Raji (cell line): ENCODE data around the gene RASL12.

Source experiments
- POLR2A ChIP-seq: IDR thresholded peaks from 2 replicates; pipeline ENCODE4 v1.6.1; 2011; ENCODE audit warnings: low read depth, low read length, control low read depth; ENCODE audit not compliant: insufficient read depth

The RASL12 gene

GRCh38 chr15:65054333-65055200, 13.2 kb downstream of the RASL12 start:
- TF ChIP-seq POLR2A = no peak

GRCh38 chr15:65052956-65053355, 14.8 kb downstream of the RASL12 start:
- TF ChIP-seq POLR2A = no peak

- TF ChIP-seq POLR2A = no peak
Measured at GRCh38 chr15:65051266-65051665, 16.5 kb downstream of the RASL12 start.

GRCh38 chr15:65050270-65050669, 17.5 kb downstream of the RASL12 start:
- no peak for TF ChIP-seq POLR2A

GRCh38 chr15:65049418-65049840, 18.4 kb downstream of the RASL12 start:
- TF ChIP-seq POLR2A = no peak

DNA sequence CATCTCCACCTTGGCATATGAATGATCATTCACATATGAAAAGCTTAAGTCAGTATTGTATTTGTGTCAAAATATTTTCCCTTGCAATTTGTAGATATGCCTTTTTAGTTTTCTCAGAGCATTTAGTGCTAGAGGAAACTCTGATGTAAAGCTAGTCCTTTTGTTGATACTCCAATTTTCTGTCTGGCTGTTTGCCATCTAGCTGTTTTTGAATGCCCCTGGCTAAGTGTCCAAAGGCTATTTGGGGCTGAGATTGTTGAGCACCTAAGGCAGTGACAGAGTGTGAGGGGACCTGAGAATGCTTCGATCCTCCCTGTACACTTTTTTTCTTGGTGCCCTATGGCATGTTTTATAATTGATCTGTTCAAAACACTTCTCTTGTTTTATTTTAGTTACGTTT, 19.6 kb downstream of the RASL12 start:
- TF ChIP-seq POLR2A = no peak

DNA sequence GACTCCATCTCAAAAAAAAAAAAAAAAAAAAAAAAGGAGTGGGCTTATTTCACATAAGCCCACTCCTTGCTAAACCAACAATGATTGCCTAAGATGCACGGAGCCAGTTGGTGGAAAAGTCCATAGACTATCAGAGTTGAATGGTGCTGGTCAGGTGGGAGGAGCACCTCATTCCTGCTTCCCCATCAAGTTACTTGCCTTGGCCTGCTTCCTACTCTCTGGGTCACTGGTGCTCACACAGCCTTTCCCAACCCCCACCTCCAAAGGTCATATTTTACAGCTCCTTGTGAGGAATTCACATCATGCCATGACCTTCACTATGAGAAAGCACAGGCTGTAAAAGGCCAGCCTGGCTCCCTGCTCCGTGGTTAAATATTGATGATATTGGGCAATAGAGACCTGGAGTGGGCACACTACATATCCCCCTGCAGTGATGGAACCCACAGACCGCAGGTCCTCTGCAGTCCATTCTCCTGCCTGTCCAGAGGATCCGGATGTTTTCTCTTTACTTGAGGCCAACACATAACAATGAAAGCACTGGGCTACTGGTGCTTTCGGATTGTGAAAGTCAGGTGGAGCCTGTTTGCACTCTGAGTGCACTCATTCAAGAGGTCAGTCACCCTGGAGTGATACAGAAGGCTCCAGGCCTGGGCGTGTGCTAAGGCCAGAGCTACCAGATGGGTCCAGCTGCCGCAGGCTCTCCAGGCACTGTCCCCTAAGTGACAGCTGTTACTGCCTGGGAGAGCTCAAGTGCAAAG, 22.9 kb downstream of the RASL12 start, which contains the start of gene SLC51B:
Gene SLC51B (plus strand): TSS at position 664 of the 758 bp plus-strand sequence. CDS start 4,618 bp downstream, outside the sequence.
- no peak for TF ChIP-seq POLR2A

GRCh38 chr15:65042776-65043327, 24.9 kb downstream of the RASL12 start:
- no peak for TF ChIP-seq POLR2A

DNA sequence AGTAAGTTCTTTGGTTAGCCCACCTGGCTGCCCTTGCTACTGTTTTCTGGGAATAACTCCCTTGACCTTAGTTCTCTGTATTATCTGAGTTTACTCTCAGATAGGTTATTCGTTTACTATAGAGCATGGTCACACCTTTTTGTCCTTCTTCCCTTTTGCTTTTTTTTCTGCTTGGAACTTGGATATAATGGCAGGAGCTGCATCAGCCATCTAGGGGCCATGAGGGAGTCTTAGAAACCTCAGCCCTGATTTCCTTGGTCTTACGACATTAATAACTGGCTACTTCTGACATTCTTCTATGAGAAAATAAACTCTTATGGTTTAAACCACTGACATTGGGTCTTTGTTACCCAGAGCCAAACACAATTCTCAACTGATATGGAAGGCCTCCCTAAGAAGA, 26.0 kb downstream of the RASL12 start:
- TF ChIP-seq POLR2A = no peak

- no peak for TF ChIP-seq POLR2A
Measured at GRCh38 chr15:65040461-65040860, 27.3 kb downstream of the RASL12 start.

DNA sequence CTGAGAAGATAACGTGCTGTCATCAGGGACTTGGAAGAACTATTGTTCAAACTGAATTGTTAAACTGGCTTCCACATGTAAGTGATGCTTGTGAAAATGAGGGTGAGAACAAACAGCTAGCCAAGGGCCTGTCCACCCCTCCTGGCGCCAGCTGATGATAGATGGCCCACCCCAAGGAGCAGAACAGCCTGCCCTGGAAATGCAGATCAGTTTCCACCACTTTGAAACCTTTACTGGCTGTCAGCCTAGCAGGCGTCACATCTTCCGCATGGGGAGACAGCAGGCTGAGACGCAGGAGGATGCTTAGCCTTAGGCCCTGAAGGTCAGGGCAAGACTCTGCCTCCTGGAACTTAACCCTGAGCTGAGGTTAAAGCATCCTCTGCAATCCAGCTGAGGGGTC, 29.0 kb downstream of the RASL12 start:
- no peak for TF ChIP-seq POLR2A

- no peak for TF ChIP-seq POLR2A
Measured at GRCh38 chr15:65038428-65038827, 29.4 kb downstream of the RASL12 start.

- TF ChIP-seq POLR2A = no peak
Measured at GRCh38 chr15:65037309-65037708, 30.5 kb downstream of the RASL12 start.

DNA sequence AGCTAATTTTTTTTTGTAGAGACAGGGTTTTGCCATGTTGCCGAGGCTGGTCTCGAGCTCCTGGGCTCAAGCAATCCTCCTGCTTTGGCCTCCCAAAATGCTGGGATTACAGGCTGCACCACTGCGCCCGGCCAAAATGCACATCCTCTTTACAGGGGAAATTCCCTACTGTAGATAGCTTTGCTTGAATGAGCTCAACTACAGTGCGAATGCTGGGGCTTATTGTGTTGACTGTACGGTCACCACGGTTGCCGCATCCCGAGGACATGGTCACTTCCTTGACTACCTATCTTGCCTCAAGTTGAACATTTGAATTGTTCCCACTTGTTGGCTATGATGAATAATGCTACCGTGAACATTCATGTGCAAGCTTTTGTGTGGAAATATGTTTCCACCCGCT, 33.1 kb downstream of the RASL12 start:
- TF ChIP-seq POLR2A = no peak

DNA sequence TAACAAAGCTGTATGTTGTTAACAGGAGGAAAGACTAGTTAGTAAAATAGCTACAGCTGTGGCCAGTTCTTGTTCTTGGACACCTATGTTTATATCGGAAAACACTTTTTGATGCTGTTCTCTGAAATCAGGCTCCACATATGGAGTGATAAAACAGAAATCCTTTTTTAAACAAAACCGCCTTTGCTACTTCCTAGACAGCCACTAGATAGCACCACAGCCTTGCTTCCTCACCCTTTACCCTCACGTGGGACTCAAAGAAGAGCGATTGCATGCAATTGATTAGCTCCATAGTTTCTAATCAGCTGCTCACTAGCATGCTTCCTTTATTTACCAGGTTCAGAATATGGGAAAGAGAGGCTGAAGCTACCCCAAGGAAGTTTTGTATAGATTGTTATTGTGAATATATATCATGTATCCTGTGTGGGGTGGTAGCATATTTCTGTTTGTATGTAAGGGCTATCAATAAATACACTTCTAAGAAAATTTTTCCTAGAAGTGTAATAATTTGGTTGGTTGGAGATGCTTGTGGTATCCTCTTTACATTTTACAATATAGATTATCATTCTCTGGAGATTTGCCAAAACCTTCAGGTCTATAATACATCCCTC, 34.0 kb downstream of the RASL12 start:
- TF ChIP-seq POLR2A = no peak
